PC-3 (cell line): Measurements from ENCODE around the gene NKX6-2. TPM values are rescaled to one million over a fixed set of nuclear protein-coding genes. Genes with fewer than 3 reads are reported as not detected.
A peak's percentile ranks its signal among the peaks of the same experiment; 100 is the strongest.

Experiments used
- ATAC-seq: fragments of 200-7000 bp; cut with Tn5 transposase; 2 replicates; pipeline ENCODE4 v1.9.1; 2020; ENCODE audit warnings: mild to moderate bottlenecking, moderate library complexity
- Bru-seq: library from RNA; stranded (reverse); fragments of 400-500 nt; gene quantifications from one replicate; lab custom pipeline; 2021; lab: Mats Ljungman, UMichigan
- BruChase-seq, 2 experiments: library from RNA; stranded (reverse); fragments of 400-500 nt; gene quantifications; one replicate each; lab custom pipeline; 2021; lab: Mats Ljungman, UMichigan
- BruUV-seq: library from RNA; stranded (reverse); fragments of 400-500 nt; replicated peaks from 2 replicates; lab custom pipeline; 2021; lab: Mats Ljungman, UMichigan
- CTCF ChIA-PET: fragments of 300-600 bp; sonication (Branson Sonifier 250); formaldehyde crosslinking; loops from one replicate; lab custom pipeline; 2022; ENCODE audit warnings: antibody characterized with exemption; lab: Charles Lee
- POLR2A ChIA-PET: fragments of 300-600 bp; sonication (Branson Sonifier 250); formaldehyde crosslinking; loops from one replicate; lab custom pipeline; 2022; ENCODE audit warnings: antibody characterized with exemption; ENCODE audit not compliant: unreplicated experiment; lab: Charles Lee
- DNase-seq: peaks from one replicate; pipeline ENCODE4 v3.0.0-alpha.2; 2015
- H2AFZ ChIP-seq: fragments of 300-600 bp; sonication (generic); 2 replicates; pipeline ENCODE4 v1.6.0; 2016; ENCODE audit warnings: antibody characterized with exemption, low read length
- H3F3A ChIP-seq: fragments of 300-600 bp; sonication (generic); one replicate; pipeline ENCODE4 v1.6.0; 2017; ENCODE audit warnings: antibody characterized with exemption, low read length, control low read depth, mild to moderate bottlenecking; ENCODE audit not compliant: unreplicated experiment
- H3K27ac ChIP-seq: fragments of 300-600 bp; sonication (generic); 2 replicates; pipeline ENCODE4 v1.5.1; 2016; ENCODE audit warnings: mild to moderate bottlenecking, low read length
- H3K27me3 ChIP-seq: fragments of 300-600 bp; sonication (generic); 2 replicates; pipeline ENCODE4 v1.6.1; 2016; ENCODE audit warnings: low read length, mixed read lengths
- H3K36me3 ChIP-seq: fragments of 300-600 bp; sonication (generic); 2 replicates; pipeline ENCODE4 v1.6.1; 2016; ENCODE audit warnings: low read depth, mixed run types, low read length, mixed read lengths
- H3K4me1 ChIP-seq: fragments of 300-600 bp; sonication (generic); 2 replicates; pipeline ENCODE4 v1.5.1; 2016; ENCODE audit warnings: low read length; ENCODE audit not compliant: insufficient read depth
- H3K4me2 ChIP-seq: fragments of 300-600 bp; sonication (generic); 2 replicates; pipeline ENCODE4 v1.6.0; 2016; ENCODE audit warnings: low read length
- H3K4me3 ChIP-seq: fragments of 300-600 bp; sonication (generic); 2 replicates; pipeline ENCODE4 v1.5.1; 2016; ENCODE audit warnings: mild to moderate bottlenecking, low read length, mixed read lengths
- H3K79me2 ChIP-seq: fragments of 300-600 bp; sonication (generic); 2 replicates; pipeline ENCODE4 v1.6.1; 2017; ENCODE audit warnings: low read length, mixed read lengths
- H3K9ac ChIP-seq: fragments of 300-600 bp; sonication (generic); 2 replicates; pipeline ENCODE4 v1.6.0; 2016; ENCODE audit warnings: mild to moderate bottlenecking, low read length
- H3K9me2 ChIP-seq: fragments of 300-600 bp; sonication (generic); replicated peaks from 2 replicates; pipeline ENCODE4 v1.6.1; 2016; ENCODE audit warnings: mixed run types, low read length, mixed read lengths
- H3K9me3 ChIP-seq: fragments of 300-600 bp; sonication (generic); 2 replicates; pipeline ENCODE4 v1.6.1; 2016; ENCODE audit warnings: low read length, mixed read lengths
- H4K20me1 ChIP-seq: fragments of 300-600 bp; sonication (generic); 2 replicates; pipeline ENCODE4 v1.6.1; 2016; ENCODE audit warnings: low read length, mixed read lengths
- EZH2 ChIP-seq: fragments of 300-600 bp; sonication (generic); IDR thresholded peaks from one replicate; pipeline ENCODE4 v1.6.1; 2017; ENCODE audit warnings: antibody characterized with exemption, mild to moderate bottlenecking, low read length; ENCODE audit not compliant: unreplicated experiment
- EZH2phosphoT487 ChIP-seq: fragments of 300-600 bp; sonication (generic); IDR thresholded peaks from 2 replicates; pipeline ENCODE4 v1.6.1; 2018; ENCODE audit warnings: mild to moderate bottlenecking, antibody characterized with exemption, low read length, borderline replicate concordance
- intact Hi-C: fragments of 100-400 bp; cut with micrococcal nuclease; formaldehyde crosslinking; loops from 2 replicates; pipeline ENCODE4 v1.9.0; 2023
- long read RNA-seq: library from polyadenylated mRNA; unstranded; transcript quantifications from one replicate; pipeline ENCODE4 v2.0.0, GENCODE V29; 2021; ENCODE audit not compliant: unreplicated experiment
- total RNA-seq: library from RNA; depleted of rRNA; stranded (reverse); fragments of >200 nt; gene quantifications from 2 replicates; pipeline ENCODE4 v1.2.3, GENCODE V29; 2014; rRNA removed
- TF ChIP-seq, protein P1 (sequence below): fragments of 300-600 bp; sonication (generic); conservative IDR thresholded peaks from 2 replicates; pipeline ENCODE4 v1.5.1; 2017; ENCODE audit warnings: antibody characterized with exemption, low read depth, mild to moderate bottlenecking, low read length

The NKX6-2 gene
- not detected in 2 replicates for total RNA-seq
- Bru-seq, nascent RNA, result not detected
- not detected for BruChase-seq, experiment 1, labeled RNA remaining after a 6-hour chase
- BruChase-seq, experiment 2, labeled RNA remaining after a 2-hour chase, result not detected
- long read RNA-seq, partial matches to known transcripts, result 0 of 1 reads
- long read RNA-seq, other reads (novel, unspliced or antisense), result 1 of 1 reads

DNA sequence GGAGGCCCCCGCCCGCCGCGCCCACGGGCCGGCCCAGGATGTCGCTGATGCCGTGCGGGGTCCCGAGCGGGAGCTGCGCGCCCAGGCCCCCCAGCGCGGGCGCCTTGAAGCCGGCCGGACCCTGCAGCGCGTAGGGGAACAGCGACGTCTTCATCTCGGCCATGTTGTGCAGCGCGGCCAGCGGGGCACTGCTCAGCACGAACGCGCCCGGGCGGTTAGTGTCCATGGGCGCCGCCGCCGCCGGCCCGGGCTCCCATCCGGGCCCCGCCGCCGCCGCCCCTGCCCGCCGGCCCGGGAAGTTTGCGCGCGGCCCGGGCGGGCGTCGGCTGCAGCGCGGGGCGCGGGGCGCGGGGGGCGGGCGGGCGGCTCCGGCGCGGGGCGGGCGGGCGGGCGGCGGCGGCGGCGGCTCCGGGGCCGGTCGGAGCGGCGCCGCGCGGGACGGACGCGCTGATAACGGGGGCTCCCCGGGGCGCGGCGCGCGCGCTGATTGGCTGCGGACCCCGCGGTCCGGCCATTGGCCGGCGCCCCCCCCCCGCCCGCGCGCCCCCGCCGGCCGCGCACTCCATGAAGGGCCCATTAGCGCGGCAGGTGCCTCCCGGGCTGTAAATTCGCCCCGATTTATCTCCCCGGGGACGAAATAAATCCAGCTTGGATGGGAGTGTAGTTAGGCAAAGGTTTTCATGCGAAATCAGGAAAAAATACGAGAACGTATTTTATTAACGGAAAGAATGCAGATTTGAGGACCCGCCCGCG, at the start of gene NKX6-2:
TSS of gene NKX6-2 (minus strand) at position 425 of the 753 bp plus-strand sequence. CDS start at position 226, 199 bp downstream.
- no peak for TF ChIP-seq EZH2phosphoT487
- TF ChIP-seq EZH2, result no peak
- TF ChIP-seq, protein P1, sequence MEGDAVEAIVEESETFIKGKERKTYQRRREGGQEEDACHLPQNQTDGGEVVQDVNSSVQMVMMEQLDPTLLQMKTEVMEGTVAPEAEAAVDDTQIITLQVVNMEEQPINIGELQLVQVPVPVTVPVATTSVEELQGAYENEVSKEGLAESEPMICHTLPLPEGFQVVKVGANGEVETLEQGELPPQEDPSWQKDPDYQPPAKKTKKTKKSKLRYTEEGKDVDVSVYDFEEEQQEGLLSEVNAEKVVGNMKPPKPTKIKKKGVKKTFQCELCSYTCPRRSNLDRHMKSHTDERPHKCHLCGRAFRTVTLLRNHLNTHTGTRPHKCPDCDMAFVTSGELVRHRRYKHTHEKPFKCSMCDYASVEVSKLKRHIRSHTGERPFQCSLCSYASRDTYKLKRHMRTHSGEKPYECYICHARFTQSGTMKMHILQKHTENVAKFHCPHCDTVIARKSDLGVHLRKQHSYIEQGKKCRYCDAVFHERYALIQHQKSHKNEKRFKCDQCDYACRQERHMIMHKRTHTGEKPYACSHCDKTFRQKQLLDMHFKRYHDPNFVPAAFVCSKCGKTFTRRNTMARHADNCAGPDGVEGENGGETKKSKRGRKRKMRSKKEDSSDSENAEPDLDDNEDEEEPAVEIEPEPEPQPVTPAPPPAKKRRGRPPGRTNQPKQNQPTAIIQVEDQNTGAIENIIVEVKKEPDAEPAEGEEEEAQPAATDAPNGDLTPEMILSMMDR, result no peak
- Histone ChIP-seq H3K4me1 (no peaks in the 10 kb centered on the region), H3K36me3 (no peaks in the 10 kb centered on the region), H3K9ac (no peak within 1 kb of the TSS), H3K27me3 (peaks cover 30% of the 10 kb centered on the region), H3K4me2 (peak within 1 kb of the TSS; percentile 53), H4K20me1 (no peaks in the 10 kb centered on the region), H3K4me3 (peak within 1 kb of the TSS; percentile 40), H2AFZ (no peak within 1 kb of the TSS), H3K27ac (no peak within 1 kb of the TSS), H3F3A (no peaks in the 10 kb centered on the region), H3K79me2 (no peaks in the 10 kb centered on the region), H3K9me3 (no peaks in the 10 kb centered on the region), H3K9me2 (no peaks in the 10 kb centered on the region)
- POLR2A ChIA-PET, result no interaction called here
- CTCF ChIA-PET, result no interaction called here
- intact Hi-C loops, result no loop called here
- ATAC-seq (no peak), DNase-seq (no peak)
- BruUV-seq, result no TSS peak

DNA sequence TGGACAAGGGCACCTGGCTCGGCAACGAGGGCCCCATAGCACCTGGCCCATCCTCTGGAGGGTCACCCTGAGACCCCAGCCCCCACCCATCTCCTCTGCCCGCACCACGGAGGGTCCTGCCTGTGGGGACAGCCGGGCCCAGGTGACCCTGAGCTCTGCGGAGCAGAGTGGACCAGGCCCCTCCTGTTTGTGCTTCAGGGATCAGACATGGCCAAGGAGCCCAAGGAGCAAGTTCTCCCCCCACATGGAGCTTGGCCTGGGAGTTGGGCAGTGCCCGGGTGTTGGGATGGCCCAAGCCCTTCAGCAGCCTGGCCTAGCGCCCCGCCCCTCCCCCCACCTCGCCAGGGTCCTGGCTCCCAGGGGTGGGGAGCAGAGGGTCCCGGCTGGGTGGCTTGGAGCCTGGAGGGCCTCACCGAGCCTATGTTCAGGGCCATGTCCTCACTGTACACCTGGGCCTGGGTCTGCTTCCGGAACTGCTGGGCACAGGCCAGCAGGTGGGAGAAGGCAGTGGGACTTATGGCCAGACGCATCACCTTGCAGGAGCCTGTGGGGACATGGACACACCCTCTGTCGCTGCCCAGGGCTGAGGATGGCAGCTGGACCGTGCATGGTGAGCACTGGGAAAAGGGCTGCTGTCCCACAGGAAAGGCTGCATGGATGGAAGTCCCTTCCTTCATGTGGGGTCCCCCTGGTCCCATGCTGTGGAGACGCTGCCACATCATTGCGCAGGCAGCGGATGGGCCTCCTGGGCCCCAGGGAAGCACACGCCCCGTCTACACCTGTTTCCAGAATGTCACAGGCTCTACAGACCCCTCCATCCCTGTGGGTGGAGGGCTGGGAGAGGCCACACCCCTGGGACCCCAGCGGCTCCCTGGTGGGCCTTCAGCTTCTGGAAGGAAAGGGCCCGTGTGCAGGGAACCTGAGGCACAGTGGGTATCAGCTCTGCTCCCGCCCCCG, 49.2 kb upstream of the NKX6-2 start:
- POLR2A ChIA-PET, result no interaction called here
- Histone ChIP-seq H2AFZ (no peak overlapping the region), H3K27ac (no peak overlapping the region), H3K4me3 (no peak overlapping the region), H3K4me2 (no peak overlapping the region), H4K20me1 (no peaks in the 10 kb centered on the region), H3F3A (no peaks in the 10 kb centered on the region), H3K27me3 (peaks cover 50% of the 10 kb centered on the region), H3K79me2 (no peaks in the 10 kb centered on the region), H3K9me3 (no peaks in the 10 kb centered on the region), H3K4me1 (peaks cover 5% of the 10 kb centered on the region; the same call in 1 of the 2 replicates), H3K9ac (no peak overlapping the region), H3K36me3 (no peaks in the 10 kb centered on the region), H3K9me2 (no peaks in the 10 kb centered on the region)
- no peak for ATAC-seq
- intact Hi-C loops, result loop anchor here (5.0 to 10.0 kb wide), 3 partner anchors 52 to 290 kb away; no protein-coding TSS in a partner anchor
- DNase-seq, result no peak
- no peak for TF ChIP-seq EZH2phosphoT487
- no peak for TF ChIP-seq EZH2
- TF ChIP-seq, protein P1, result no peak
- CTCF ChIA-PET, result no interaction called here
- no TSS peak for BruUV-seq
